NK-92 treated with Interleukin-12 subunit alpha and Interleukin-12 subunit beta, amount 100 ng/mL, for 24 hours (cell line): ENCODE results near the gene MYH10.
"Not testable (repeated sequence)": the region's sequence is repeated elsewhere in the genome, so short reads cannot be mapped to it uniquely, and the experiment has no call there.

ENCODE experiments used
- DNase-seq: peaks from one replicate; lab custom pipeline; 2025; lab: John Stamatoyannopoulos, UW

Gene MYH10

DNA sequence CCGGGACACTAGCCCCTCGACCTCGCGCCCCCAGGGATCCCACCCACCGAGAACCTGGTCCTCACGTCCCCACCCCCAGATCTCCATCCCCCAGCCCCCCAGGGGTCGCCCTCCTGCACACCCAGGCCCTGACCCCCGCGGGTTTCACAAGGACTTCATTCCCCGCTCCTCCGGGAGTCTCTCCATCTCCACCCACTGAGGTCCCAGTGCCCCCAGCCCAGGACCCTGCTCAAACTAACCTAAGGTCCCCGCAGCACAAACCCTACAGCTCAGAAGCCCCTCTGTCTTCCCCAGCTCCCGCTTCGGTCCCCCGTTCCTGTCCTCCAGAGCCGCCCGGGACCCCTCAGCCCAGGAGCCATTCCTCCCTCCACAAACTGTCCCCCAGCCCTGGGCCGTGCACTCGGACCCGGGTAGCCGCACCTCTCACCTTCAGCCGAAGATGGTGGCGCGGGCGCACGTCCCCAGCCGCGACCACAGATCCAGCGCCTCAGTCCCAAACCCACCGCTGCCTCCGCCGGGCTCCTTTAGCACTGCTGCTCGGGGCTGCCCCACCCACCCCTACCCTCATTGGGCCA is at the start of gene MYH10:
MYH10 (minus strand) TSS at position 499 of the 575 bp plus-strand sequence. CDS start 7,479 bp downstream, outside the sequence.
- DNase-seq: no peak

DNA sequence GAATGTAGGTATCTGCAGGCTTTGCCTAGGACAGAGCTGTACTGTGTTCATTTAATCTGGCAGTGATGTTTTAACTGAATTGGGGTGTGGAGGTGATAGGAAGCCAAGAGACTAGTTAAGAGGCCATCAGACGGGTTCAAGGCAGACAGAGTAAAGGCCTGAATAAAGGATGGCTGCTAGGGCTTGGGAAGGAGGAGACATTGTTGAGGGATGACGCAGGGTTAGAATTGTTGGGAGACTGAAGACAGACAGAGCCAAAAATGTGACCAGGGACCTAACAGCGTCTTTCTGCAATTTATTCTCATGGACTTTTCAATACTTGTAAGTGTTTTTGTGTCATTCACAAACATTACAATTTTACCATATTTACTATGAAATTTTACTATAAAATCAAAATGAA is 48.6 kb upstream of the MYH10 start:
- DNase-seq: no peak

DNA sequence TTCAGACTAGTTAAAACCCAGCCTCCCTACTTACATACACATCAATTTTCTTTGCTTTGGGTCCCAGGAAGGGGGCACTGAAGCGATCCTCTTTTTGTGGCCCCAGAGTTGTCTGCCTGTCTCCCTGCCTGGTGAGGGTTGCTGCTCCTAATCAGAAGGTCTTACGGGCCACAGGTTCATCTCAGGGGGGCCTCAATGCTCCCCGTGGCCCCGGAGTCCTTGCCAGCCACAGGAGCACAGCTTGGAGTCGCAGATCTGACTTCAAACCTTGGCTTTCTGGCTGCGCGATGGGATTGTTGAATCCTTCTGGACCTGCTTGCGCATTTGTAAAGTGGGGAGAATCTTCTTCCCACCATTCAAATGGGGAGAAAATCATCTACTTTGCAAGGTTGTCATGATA is 44.8 kb upstream of the MYH10 start:
- no peak for DNase-seq

DNA sequence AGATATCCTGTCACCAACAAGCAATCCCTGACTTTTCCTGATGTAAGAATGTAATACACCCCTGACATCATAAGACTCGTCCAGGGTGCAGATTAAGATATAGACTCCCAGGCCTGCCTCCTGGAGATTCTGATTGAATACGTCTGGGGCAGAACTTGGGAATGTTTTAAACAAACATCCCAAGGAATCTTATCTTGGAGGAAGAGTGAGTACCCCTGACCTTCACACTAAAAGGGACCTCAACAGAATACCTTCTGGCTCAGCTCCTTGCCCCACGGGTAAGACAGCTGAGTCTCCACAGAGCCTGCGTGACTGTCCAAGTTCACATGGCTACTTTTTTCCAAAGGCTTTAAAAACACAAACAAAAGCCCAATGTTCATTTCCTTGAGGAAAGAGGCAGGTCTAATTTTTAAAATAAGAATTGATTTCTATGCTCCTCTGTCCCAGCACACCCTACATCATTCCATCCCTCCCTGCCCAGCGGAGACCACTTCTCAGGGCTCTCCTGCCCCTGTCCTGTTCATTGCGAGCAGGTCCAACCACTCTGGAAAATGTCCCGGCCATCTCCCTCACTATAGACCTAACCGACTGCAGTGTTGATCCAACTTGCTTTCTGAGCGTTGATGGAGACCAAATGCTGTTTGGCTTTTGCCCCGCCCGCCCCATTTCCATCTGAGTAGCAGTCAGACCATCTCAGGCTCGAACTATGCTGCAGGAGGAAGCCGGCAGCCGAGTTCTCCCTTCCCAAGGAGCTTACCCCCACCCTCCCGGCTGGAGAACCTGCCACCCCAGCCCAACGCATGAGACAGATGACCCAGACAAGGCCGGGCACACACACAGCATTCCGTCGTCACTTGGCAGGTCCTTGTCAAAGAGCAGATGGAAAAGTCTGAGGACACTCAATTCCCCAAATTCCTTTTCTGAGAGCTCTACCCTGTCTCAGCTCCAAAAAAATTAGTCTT is 44.1 kb upstream of the MYH10 start:
- DNase-seq: no peak

- DNase-seq: no peak
Measured at GRCh38 chr17:8673612-8674011, 43.1 kb upstream of the MYH10 start.

- DNase-seq: no peak
Measured at GRCh38 chr17:8672326-8672725, 41.8 kb upstream of the MYH10 start.

DNA sequence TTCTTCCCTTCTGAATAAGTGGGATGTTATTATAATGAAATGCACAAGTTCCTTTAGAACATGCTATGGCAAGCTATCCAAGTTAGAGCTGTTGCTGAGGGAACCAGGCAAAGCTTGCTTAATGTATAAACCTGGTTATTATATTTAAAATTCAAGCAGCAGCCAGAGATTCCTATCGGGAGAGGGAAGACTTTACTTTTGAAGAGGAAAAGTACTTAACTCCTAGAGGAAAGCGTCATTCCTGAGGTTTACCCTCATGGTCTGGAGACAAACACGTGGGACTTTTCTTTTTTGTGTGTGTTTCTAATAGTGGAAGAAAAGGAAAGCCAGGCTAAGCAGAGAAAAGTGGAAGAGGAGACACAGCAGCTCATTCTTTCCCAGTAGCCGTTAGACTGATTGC is 39.9 kb upstream of the MYH10 start:
- no peak for DNase-seq

DNA sequence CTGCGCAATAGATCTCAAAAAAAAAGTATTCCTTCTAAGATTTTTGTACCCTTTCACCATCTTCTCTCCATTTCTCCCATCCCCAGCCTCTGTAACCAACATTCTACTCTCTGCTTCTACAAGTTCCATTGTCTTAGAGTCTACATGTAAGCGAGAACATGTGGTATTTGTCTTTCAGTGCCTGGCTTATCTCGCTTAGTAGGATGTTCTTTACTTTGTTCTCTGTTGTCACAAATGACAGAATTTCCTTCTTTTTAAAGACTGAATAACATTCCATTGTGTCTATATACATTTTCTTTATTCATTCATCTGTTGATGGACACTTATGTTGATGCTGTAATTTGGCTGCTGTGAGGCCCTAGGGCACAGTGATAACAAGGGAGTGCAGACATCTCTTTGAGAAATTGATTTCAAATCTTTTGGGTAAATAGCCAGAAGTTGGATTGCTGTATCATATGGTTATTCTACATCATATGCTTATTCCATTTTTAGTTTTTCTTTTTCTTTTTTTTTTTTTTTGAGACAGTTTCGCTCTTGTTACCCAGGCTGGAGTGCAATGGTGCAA is 37.7 kb upstream of the MYH10 start:
- DNase-seq: no peak

- no peak for DNase-seq
Measured at GRCh38 chr17:8667421-8667820, 36.9 kb upstream of the MYH10 start.

- DNase-seq: no peak
Measured at GRCh38 chr17:8665684-8666083, 35.2 kb upstream of the MYH10 start.

GRCh38 chr17:8664456-8665126 is 34.1 kb upstream of the MYH10 start:
- no peak for DNase-seq

DNA sequence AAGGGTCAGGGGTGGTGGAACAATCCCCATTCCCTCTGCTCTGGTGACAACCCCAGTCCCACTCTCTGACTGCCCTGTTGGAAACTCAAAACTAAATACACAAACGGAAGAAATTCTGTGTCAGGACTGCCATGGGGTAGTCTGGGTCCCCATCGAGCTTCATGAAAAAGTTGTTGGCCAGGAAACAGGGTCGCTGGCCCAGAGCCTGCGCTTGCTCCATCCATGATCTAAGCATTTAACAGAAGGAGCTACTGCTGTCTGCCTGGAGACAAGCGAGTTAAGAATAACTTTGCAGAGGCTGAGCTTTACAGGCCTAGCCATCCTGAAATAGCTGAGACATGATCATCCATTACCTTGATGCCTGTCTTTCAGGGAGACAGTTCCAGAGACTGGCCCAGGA is 32.4 kb upstream of the MYH10 start:
- DNase-seq: no peak

DNA sequence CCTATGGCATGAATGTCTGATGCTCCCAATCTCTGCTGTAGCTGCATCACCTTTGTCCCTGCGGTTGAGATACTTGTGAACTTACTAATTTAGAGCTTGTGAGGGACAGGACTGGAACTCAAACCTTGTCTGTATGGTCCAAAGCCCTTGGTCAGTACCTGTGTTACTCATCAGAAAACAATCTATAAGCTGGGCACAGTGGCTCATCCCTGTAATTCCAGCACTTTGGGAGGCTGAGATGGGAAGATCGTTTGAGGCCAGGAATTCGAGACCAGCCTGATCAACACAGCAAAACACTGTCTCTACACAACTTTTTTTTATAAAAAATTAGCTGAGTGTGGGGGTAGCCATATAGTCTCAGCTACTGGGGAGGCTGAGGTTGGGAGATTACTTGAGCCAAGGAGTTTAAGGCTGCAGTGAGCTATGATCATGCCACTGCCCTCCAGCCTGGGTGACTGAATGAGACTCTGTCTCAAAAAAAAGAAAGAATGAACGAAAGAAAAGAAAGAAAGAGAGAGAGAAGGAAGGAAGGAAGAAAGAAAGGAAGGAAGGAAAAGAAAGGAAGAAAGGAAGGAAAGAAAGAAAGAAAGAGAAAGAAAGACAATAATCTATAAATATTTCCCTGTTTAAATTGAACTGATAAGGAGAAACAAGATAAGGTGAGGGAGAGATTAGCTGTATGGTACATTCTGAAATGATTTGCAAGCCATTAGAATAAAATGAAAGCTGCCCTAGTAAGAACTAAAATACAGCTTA is 31.7 kb upstream of the MYH10 start:
- no peak for DNase-seq

DNA sequence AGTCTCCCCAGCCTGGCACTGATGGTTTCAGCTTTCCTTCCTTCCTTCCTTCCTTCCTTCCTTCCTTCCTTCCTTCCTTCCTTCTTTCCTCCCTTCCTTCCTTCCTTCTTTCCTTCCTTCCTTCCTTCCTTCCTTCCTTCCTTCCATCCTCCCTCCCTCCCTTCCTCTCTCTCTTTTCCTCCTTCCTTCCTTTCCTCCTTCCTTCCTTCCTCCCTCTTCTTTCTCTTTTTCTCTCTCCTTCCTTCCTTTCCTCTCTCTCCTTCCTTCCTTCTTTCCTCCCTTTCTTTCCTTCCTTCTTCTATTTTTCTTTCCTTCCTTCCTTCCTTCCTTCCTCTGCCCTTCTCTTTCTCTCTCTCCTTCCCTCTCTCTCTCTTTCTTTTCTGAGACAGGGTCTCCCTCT is 30.2 kb upstream of the MYH10 start:
- DNase-seq: not testable (repeated sequence)

GRCh38 chr17:8659758-8660410 is 29.4 kb upstream of the MYH10 start:
- no peak for DNase-seq

- DNase-seq: no peak
Measured at GRCh38 chr17:8658810-8659209, 28.3 kb upstream of the MYH10 start.

DNA sequence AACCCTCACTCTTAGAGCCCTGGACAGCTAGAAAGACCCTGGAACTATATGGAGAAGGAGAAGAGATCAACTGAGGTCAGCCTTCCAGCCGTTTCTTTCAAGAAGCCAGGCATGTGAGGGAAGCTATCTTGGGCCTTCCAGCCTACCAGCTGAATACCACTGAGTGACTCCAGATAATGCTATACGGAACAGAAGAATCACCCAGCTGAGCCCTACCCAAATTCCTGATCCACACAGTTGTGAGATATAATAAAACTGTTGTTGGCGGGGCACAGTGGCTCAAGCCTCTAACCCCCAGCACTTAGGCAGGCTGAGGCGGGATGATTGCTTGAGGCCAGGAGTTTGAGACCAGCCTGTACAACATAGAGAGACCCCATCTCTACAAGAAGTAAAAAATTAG is 26.2 kb upstream of the MYH10 start:
- DNase-seq: no peak

DNA sequence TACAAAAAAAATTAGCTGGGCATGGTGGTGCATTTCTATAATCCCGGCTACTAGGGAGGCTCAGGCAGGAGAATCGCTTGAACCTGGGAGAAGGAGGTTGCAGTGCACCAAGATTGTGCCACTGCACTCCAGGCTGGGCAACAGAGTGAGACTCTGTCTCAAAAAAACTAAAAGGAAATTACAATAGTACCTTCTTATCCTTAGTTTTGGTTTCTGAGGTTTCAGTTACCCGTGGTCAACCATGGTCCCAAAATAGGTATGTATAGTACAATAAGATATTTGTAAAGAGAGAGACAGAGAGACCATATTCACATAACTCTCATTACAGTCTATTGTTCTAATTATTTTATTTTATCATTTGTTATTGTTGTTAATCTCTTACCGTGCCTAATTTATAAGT is 24.3 kb upstream of the MYH10 start:
- DNase-seq: no peak

- DNase-seq: no peak
Measured at GRCh38 chr17:8651013-8651412, 20.5 kb upstream of the MYH10 start.

DNA sequence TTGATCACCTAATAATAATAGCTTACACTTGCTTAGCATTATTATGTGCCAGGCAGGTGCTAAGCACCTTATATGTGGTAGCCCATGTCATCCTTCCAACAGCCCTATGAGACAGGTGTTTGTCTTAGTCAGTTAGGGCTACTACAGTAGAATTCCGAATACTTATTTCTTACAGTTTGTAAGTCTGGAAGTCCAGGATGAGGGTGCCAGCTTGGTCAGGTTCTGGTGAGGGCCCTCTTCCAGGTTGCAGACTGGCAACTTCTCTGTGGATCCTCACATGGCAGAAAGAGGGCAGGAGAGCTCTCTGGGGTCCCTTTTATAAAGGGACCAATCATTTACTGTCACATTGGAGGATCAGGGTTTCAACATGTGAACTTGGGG is 19.6 kb upstream of the MYH10 start:
- no peak for DNase-seq
